Measurements from ENCODE around the gene ULBP2. TPM values are rescaled to one million over a fixed set of nuclear protein-coding genes. Genes with fewer than 3 reads are reported as not detected.
"Not testable (repeated sequence)": the region's sequence is repeated elsewhere in the genome, so short reads cannot be mapped to it uniquely, and the experiment has no call there.

ULBP2 gene
- total and polyA plus RNA-seq, 2 of the 8 experiments (the other 6 are each of a cell fraction or from before 2014, with no cell fraction given): 0.05 TPM; not detected in 1

DNA sequence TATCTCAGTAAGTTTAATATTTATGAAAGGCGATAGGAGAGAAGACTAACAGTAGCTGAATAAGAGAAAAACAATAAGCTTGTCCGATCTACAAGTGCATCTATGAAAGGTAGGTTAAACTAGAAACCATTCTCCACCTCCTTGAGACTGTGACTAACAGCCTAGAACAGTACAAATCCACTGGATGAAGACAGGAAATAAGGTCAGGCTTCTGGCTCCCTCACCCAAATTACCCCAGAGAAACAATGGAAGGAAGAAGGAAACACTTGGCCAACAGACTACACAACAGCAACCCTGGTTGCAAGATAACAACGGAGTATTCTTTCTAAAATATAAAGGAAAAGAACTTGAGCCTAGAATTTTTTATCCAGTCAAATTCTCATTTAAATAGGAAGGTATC is 16.3 kb downstream of the ULBP2 start:
- H4K20me1 ChIP-seq (replicated peaks in 1 of 2; ENCODE audit: control insufficient read depth in 1 of 2, insufficient read depth in 2 of 2, low read length in 2 of 2); H4K5ac ChIP-seq (ENCODE audit: insufficient read length, low read depth, low read length); H4K8ac ChIP-seq (ENCODE audit: extremely low read depth, insufficient read depth, low read length); H3K9ac ChIP-seq (replicated peaks in 1 of 4; ENCODE audit: extremely low read depth in 1 of 4, low read depth in 3 of 4, low read length in 3 of 4); H3K18ac ChIP-seq (ENCODE audit: extremely low read depth, low read length); H3K79me1 ChIP-seq (ENCODE audit: low read depth, low read length); H2AK5ac ChIP-seq (ENCODE audit: low read depth, low read length); H3K9me3 ChIP-seq (ENCODE audit: insufficient read depth in 2 of 2, low read depth in 1 of 2, low read length in 1 of 2); H2BK12ac ChIP-seq (ENCODE audit: low read depth, low read length); H3K23me2 ChIP-seq (ENCODE audit: low read depth, low read length); H2AFZ ChIP-seq (ENCODE audit: low read length); H3K4me1 ChIP-seq (replicated peaks in 1 of 4; ENCODE audit: control insufficient read depth in 3 of 4, insufficient read depth in 4 of 4, low read length in 3 of 4); H4K91ac ChIP-seq (replicated peaks; ENCODE audit: insufficient read length, low read length); H3K4me3 ChIP-seq (ENCODE audit: extremely low read depth in 1 of 4, insufficient read depth in 2 of 4, low read depth in 3 of 4, low read length in 4 of 4); FAIRE-seq; H2BK120ac ChIP-seq (replicated peaks; ENCODE audit: low read depth, low read length); H3K4ac ChIP-seq (replicated peaks; ENCODE audit: insufficient read length, low read depth, low read length); H3K4me2 ChIP-seq (ENCODE audit: insufficient read depth in 1 of 2, low read depth in 2 of 2, low read length in 2 of 2); H3K56ac ChIP-seq (replicated peaks; ENCODE audit: insufficient read length, low read depth, low read length); H2BK20ac ChIP-seq (ENCODE audit: low read length); H2BK15ac ChIP-seq (ENCODE audit: low read length); POLR2A ChIA-PET (ENCODE audit: partially characterized antibody); H3K23ac ChIP-seq (ENCODE audit: insufficient read length); H2BK5ac ChIP-seq (ENCODE audit: low read depth, low read length); H3K14ac ChIP-seq (ENCODE audit: insufficient read length); H3K27ac ChIP-seq (ENCODE audit: low read depth, low read length); H3K79me2 ChIP-seq (ENCODE audit: control insufficient read depth in 1 of 2, insufficient read depth in 2 of 2, low read length in 2 of 2); H3K36me3 ChIP-seq (ENCODE audit: control insufficient read depth in 2 of 4, insufficient read depth in 4 of 4, low read length in 3 of 4); DNase-seq (ENCODE audit: low read depth in 1 of 2, low spot score in 2 of 2): not testable (repeated sequence)
- H3K27me3 ChIP-seq (replicated peaks in 1 of 4; ENCODE audit: control insufficient read depth in 3 of 4, extremely low read depth in 1 of 4, insufficient read depth in 3 of 4, low read length in 3 of 4): peaks cover 30 to 78% (median 58%) of the 10 kb centered on the region in 4 experiments
- 72% methylated on average over 3 of the region's 3 CpGs; no CpG with 5 or more reads in 1 of the 2 experiments for WGBS, 2 experiments (ENCODE audit: extremely low coverage in 1 of 2, insufficient coverage in 1 of 2, insufficient read length in 1 of 2, insufficient replicate concordance in 2 of 2, low coverage in 1 of 2, low lambda C conversion rate in 2 of 2, missing lambda C conversion rate in 1 of 2)
- CTCF ChIA-PET (ENCODE audit: partially characterized antibody): interaction anchor here (0.6 to 2.0 kb wide), 3 partner anchors 22 to 95 kb away, joined by 3 to 4 read pairs (median 4); no protein-coding TSS in a partner anchor

DNA sequence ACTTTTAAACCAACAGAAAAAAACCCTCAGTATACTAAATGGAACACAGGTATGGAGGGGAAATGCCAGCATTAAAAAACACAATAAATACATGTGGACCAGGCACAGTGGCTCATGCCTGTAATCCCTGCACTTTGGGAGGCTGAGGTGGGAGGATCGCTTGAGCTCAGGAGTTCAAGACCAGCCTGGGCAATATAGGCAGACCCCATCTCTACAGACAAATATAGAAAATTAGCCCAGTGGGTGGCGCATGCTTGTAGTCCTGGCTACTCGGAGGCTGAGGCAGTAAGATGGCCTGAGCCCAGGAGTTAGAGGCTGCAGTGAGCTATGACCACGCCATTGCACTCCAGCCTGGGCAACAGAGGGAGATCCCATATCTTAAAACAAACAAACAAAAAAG is 18.0 kb downstream of the ULBP2 start:
- H3K27ac ChIP-seq (ENCODE audit: low read depth, low read length); H3K56ac ChIP-seq (replicated peaks; ENCODE audit: insufficient read length, low read depth, low read length); H2BK120ac ChIP-seq (replicated peaks; ENCODE audit: low read depth, low read length); H3K79me1 ChIP-seq (ENCODE audit: low read depth, low read length); POLR2A ChIA-PET (ENCODE audit: partially characterized antibody); H2BK12ac ChIP-seq (ENCODE audit: low read depth, low read length); H3K9ac ChIP-seq (replicated peaks in 1 of 4; ENCODE audit: extremely low read depth in 1 of 4, low read depth in 3 of 4, low read length in 3 of 4); H3K36me3 ChIP-seq (ENCODE audit: control insufficient read depth in 2 of 4, insufficient read depth in 4 of 4, low read length in 3 of 4); FAIRE-seq; H4K91ac ChIP-seq (replicated peaks; ENCODE audit: insufficient read length, low read length); H3K4me2 ChIP-seq (ENCODE audit: insufficient read depth in 1 of 2, low read depth in 2 of 2, low read length in 2 of 2); H3K14ac ChIP-seq (ENCODE audit: insufficient read length); H2BK5ac ChIP-seq (ENCODE audit: low read depth, low read length); H2BK15ac ChIP-seq (ENCODE audit: low read length); H3K18ac ChIP-seq (ENCODE audit: extremely low read depth, low read length); H3K4me3 ChIP-seq (ENCODE audit: extremely low read depth in 1 of 4, insufficient read depth in 2 of 4, low read depth in 3 of 4, low read length in 4 of 4); H4K5ac ChIP-seq (ENCODE audit: insufficient read length, low read depth, low read length); H4K8ac ChIP-seq (ENCODE audit: extremely low read depth, insufficient read depth, low read length); H2BK20ac ChIP-seq (ENCODE audit: low read length); H4K20me1 ChIP-seq (replicated peaks in 1 of 2; ENCODE audit: control insufficient read depth in 1 of 2, insufficient read depth in 2 of 2, low read length in 2 of 2); H2AFZ ChIP-seq (ENCODE audit: low read length); H3K4ac ChIP-seq (replicated peaks; ENCODE audit: insufficient read length, low read depth, low read length); H3K9me3 ChIP-seq (ENCODE audit: insufficient read depth in 2 of 2, low read depth in 1 of 2, low read length in 1 of 2); DNase-seq (ENCODE audit: low read depth in 1 of 2, low spot score in 2 of 2); H3K23ac ChIP-seq (ENCODE audit: insufficient read length); H3K23me2 ChIP-seq (ENCODE audit: low read depth, low read length); H3K79me2 ChIP-seq (ENCODE audit: control insufficient read depth in 1 of 2, insufficient read depth in 2 of 2, low read length in 2 of 2); H2AK5ac ChIP-seq (ENCODE audit: low read depth, low read length): not testable (repeated sequence)
- WGBS, 2 experiments (ENCODE audit: extremely low coverage in 1 of 2, insufficient coverage in 1 of 2, insufficient read length in 1 of 2, insufficient replicate concordance in 2 of 2, low coverage in 1 of 2, low lambda C conversion rate in 2 of 2, missing lambda C conversion rate in 1 of 2): 63% methylated on average over 4 of the region's 4 CpGs; no CpG with 5 or more reads in 1 of the 2 experiments
- peaks cover 0 to 11% (median 9%) of the 10 kb centered on the region in 4 experiments; a peak in 5 of 7 replicates for H3K4me1 ChIP-seq (replicated peaks in 1 of 4; ENCODE audit: control insufficient read depth in 3 of 4, insufficient read depth in 4 of 4, low read length in 3 of 4)
- CTCF ChIA-PET (ENCODE audit: partially characterized antibody): interaction anchor here (1.0 to 2.3 kb wide), 2 partner anchors 8 to 125 kb away, joined by 3 to 11 read pairs; no protein-coding TSS in a partner anchor
- H3K27me3 ChIP-seq (replicated peaks in 1 of 4; ENCODE audit: control insufficient read depth in 3 of 4, extremely low read depth in 1 of 4, insufficient read depth in 3 of 4, low read length in 3 of 4): peaks cover 32 to 80% (median 62%) of the 10 kb centered on the region in 4 experiments

Data from H1 (cell line).